NCI-H524 treated with DMSO at 0.1 percent for 48 hours (cell line): ENCODE results near the gene RASSF1.
"Not testable (repeated sequence)": the region's sequence is repeated elsewhere in the genome, so short reads cannot be mapped to it uniquely, and the experiment has no call there.

Experiments used
- DNase-seq: peaks from one replicate; lab custom pipeline; 2025; lab: John Stamatoyannopoulos, UW

Gene RASSF1

GRCh38 chr3:50323614-50324199 is 16.9 kb downstream of the RASSF1 start:
- no peak for DNase-seq

GRCh38 chr3:50323092-50323600 is 17.5 kb downstream of the RASSF1 start:
- DNase-seq: no peak

DNA sequence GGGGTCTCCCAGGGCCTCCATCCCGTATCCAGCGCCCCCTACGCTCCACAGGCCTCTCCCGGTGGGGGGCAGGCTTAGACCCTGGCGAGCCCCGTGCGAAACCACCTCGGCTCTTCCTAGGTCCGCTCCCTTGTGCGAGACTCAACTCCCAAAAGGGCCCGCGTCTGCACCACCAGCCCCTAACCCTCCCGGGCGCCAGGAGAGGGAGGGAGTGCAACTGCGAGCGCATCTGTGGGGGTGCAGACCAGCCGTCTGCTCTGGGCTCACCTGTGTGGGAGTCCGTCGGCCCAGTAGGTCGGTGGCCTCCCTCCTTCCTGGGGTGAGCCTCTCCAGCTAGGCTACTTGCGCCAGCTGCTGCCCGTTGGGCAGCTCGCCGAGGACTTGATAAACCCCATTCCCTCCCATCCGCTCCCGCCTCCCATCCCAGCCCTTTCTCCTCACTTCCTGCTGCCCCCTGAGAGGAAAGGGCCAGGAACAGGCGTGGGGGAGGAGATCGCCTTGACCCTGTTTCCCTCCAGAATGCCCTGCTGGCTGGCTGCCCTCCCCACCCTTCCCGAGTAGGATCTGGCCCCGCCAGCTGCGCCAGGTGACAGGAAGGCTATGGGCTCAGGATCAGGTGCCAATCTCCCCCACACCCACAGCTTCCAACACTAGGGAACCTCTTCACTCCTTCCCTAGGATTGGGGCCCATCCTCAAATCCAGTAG is 18.1 kb downstream of the RASSF1 start, which contains the start of gene HYAL2:
TSS of gene HYAL2 (minus strand) at position 360 of the 706 bp plus-strand sequence. CDS start 2,256 bp downstream, outside the sequence.
- DNase-seq: no peak

DNA sequence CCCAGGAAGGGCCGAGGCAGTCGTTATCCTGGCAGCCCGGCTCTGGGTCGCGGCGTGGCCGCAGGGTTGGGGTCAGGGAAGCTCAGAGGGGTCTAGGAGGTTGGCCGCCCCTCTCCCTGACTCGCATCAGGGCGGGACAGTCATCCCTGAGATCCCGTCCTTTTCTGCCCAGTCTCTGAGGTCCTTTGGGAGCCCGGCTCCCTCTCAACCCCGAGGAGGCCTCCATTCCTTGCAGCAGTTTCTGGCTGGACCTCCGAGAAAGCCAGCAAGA is 18.6 kb downstream of the RASSF1 start:
- DNase-seq: no peak

DNA sequence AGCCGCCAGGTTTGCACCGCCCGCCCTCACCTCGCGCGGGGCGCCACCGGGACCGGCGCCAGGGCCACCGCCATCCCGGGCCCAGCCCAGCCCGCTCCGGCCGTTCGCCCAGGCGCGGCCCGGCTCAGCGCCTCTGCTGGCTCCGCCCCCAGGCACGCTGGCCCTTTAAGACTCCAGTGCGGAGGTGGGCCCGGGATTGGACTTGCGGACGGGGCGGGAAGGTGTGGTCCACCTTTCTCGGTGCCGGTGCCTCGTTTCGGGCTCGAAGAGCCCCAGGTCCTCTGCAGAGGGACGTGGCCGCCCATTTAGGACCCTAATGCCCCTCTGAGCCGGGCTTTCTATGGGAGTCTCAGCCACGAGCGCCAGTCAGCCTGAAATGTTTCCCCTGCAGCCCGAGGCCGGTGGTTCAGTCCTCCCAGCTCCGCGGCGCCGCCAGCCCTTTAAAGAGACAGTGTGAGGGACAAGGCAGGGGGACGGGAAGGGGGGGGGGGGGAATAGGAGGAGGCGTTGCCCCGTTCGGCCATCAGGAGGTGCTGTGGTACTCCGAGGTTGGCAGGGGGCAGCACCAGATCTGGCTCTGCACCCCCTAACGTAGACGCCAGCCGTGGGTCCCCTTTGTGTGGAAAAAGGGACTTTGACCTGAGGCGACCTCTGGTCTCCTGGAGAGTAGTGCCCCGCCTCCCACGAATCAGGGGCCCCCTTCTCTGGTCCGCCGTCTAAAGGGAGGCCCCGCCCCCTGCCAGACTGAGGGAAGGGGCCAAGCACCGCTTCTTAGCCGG is 19.1 kb downstream of the RASSF1 start:
- no peak for DNase-seq

GRCh38 chr3:50320853-50321335 is 19.7 kb downstream of the RASSF1 start:
- no peak for DNase-seq

- no peak for DNase-seq
Observed at GRCh38 chr3:50319894-50320625, 20.6 kb downstream of the RASSF1 start.

DNA sequence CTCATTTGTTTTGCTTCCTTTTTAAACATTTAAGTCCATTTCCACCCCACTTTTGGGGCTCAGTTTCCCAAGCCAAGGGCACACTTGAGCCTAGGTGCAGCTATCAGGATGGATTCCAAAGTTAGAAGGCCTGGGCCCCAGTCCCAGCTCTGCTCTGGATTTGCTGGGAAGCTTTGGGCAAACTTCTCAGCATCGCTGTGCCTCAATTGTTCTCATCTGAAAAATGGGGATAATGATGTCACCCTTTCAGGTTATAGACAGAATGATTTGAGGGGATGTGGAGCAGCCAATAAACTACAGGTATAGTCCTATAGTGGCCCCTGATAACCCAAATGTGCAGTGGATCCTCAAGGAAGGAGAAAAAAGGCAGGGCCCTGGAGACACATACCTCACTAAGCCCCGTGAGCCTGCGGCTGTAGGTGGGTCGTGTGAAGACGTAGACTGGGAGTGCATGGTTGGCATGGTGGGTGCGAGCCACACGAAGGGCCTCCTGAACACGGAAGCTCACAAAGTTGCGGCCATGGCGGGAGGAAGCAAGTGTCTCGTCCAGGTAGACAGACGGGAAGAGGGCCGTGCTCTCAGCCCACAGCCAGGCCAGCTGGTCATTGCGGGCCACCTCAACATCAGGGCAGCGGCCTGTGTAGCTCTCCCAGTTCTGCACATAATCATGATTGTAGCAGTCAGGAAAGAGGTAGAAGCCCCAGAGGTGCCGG is 21.3 kb downstream of the RASSF1 start:
- no peak for DNase-seq

- DNase-seq: no peak
Observed at GRCh38 chr3:50318615-50319014, 22.0 kb downstream of the RASSF1 start.

GRCh38 chr3:50318163-50318562 is 22.5 kb downstream of the RASSF1 start:
- no peak for DNase-seq

GRCh38 chr3:50317300-50317699 is 23.3 kb downstream of the RASSF1 start:
- no peak for DNase-seq

DNA sequence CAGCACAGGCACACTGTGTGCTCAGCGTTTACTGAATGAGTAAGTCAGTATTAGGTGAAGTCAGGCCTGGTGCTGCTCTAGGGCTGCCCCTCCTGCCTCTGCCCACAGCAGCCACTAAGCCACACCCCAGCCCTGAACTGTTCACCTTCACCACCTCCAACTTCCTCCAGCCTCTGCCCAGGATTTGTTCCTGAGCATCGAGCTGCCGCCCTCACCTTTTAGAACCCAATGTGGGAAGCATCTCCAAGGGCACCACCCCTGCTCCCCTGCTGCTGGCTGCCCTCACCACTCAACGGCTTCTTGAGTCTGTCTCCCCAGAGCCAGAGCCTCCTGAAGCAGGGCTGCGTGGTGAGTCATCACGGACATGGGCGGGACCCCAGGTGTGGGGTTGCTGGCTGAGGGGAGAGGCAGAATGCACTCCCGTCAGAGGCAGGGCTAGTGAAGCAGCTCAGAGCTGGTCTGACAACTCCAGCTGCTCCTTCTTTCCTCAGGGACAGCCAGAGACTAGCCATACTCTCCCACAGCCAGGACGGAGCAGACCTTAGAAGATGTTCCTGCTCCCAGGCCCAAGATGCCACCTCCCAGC is 23.9 kb downstream of the RASSF1 start:
- DNase-seq: no peak

- no peak for DNase-seq
Observed at GRCh38 chr3:50314816-50315215, 25.8 kb downstream of the RASSF1 start.

DNA sequence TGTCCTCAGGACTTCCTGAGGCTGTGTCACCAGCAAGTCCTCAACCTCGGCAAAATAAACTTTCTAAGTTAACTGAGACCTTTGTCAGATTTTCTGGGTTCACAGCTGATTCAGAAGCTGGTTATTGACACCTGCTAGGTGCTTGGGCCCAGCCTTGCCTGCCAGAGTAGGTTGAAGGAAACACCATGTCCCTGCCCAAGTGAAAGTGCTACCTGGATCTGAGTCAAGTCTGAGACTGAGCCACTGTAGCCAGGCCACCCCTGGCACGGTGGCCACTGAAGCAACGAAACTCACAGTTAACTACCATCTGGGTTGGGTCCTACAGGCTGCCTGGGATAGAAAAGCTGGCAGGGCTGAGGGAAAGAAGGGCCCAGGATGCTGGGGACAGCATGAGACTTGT is 26.3 kb downstream of the RASSF1 start:
- no peak for DNase-seq

- DNase-seq: not testable (repeated sequence)
Observed at GRCh38 chr3:50312041-50312440, 28.6 kb downstream of the RASSF1 start.

GRCh38 chr3:50304601-50305000 is 36.0 kb downstream of the RASSF1 start:
- no peak for DNase-seq

GRCh38 chr3:50303013-50303815 is 37.4 kb downstream of the RASSF1 start, which contains the start of gene HYAL1:
TSS of gene HYAL1 (minus strand) at chr3:50303574. CDS start at chr3:50302956, 618 bp downstream.
- DNase-seq: no peak

GRCh38 chr3:50302095-50303012 is 38.3 kb downstream of the RASSF1 start:
- no peak for DNase-seq

DNA sequence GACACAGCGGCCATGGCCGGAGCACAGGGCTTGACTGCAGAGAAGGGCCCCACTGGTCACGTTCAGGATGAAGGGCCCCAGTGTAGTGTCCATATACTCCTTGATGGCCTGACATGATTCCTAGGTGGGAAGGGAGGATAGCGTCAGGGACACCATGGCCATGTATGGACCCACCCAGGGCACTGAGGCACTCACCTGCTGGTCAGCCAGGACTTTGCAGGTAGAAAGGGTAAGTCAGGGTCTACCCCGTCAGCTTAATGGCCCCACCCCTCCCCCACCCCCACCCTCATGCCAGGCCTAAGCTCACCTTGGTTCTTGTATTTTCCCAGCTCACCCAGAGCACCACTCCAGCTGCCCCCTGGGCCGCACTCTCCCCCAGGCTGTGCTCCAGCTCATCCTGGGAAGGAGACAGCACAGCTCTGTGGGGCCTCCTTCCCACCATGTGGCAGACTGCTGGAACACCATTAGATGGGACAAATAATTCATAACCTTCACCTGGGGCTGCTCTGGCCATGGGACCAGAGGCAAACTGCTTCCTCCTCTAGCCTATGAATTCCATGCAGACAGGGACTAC is 39.9 kb downstream of the RASSF1 start:
- no peak for DNase-seq
